Mucosa of rectum (tissue), 2 donors: Measurements from ENCODE around the gene SHOC1.

Source experiments
- H3K27ac ChIP-seq, 2 donors: one replicate each; pipeline ENCODE4 v1.7.0; 2013; ENCODE audit warnings: inconsistent platforms in 2 of 2, low read depth in 2 of 2, low read length in 2 of 2
- H3K27me3 ChIP-seq, 2 donors: one replicate each; pipeline ENCODE4 v1.7.0; 2013; ENCODE audit warnings: low read length in 2 of 2; ENCODE audit not compliant: control insufficient read depth in 2 of 2, insufficient read depth in 2 of 2
- H3K36me3 ChIP-seq, 2 donors: one replicate each; pipeline ENCODE4 v1.7.0; 2013; ENCODE audit warnings: low read length in 2 of 2; ENCODE audit not compliant: control insufficient read depth in 2 of 2, insufficient read depth in 2 of 2
- H3K4me1 ChIP-seq, 2 donors: one replicate each; pipeline ENCODE4 v1.7.0; 2013; ENCODE audit warnings: low read length in 2 of 2, mild to moderate bottlenecking in 1 of 2; ENCODE audit not compliant: control insufficient read depth in 2 of 2, insufficient read depth in 2 of 2
- H3K4me3 ChIP-seq, 2 donors: one replicate each; pipeline ENCODE4 v1.7.0; 2013; ENCODE audit warnings: low read length in 2 of 2
- H3K9ac ChIP-seq, 2 donors: one replicate each; pipeline ENCODE4 v1.7.0; 2013; ENCODE audit warnings: low read length in 2 of 2, low read depth in 1 of 2, mild to moderate bottlenecking in 1 of 2
- H3K9me3 ChIP-seq, 2 donors: one replicate each; pipeline ENCODE4 v1.7.0; 2013; ENCODE audit warnings: low read length in 2 of 2; ENCODE audit not compliant: control insufficient read depth in 2 of 2
- donor health status: healthy.
- donor health status: Normal muscosa, but diverticular disease.

Gene SHOC1

DNA sequence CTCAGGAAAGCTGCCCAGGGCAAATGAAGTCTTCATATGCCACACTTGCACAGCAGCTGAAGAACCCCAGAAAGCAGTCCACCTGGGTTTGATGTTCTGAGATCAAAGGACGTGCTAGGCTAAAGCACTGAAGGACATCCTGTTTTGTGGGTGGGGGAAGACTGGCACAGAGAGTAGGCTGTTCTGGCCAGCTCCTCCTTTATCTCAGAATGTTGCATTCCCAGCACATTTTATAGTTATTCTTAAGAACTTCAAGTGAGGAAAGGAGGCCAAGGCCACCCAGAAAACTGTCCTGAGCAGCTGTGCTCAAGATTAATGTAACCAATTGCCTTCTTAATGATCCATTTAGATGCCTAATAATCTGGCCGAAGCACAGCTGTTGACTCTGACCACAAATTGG, 10.9 kb downstream of the SHOC1 start:
- no peak overlapping the region for H3K4me3 ChIP-seq
- H3K27ac ChIP-seq: no peak overlapping the region
- H3K4me1 ChIP-seq: no peaks in the 10 kb centered on the region
- H3K9me3 ChIP-seq: no peaks in the 10 kb centered on the region
- H3K36me3 ChIP-seq: no peaks in the 10 kb centered on the region
- no peak overlapping the region for H3K9ac ChIP-seq
- H3K27me3 ChIP-seq: no peaks in the 10 kb centered on the region

DNA sequence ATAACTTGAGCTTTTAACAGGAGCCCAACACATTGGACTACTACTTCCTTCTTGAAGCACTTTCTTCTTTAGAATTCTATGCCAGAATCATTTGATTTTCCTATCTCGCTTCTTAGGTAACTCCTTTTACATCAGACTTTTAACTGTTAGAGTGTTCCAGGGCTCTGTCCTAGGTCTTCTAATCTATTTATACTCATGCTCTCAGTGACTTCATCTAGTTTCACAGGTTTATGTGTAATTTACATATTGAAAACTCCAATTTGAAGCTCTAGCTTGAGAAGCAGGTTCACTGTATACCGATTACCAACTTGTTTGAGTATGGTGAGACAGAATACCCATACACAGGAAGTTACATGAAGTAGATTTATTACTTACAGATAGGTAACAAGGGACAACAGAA, 11.3 kb downstream of the SHOC1 start:
- no peaks in the 10 kb centered on the region for H3K36me3 ChIP-seq
- H3K27ac ChIP-seq: no peak overlapping the region

DNA sequence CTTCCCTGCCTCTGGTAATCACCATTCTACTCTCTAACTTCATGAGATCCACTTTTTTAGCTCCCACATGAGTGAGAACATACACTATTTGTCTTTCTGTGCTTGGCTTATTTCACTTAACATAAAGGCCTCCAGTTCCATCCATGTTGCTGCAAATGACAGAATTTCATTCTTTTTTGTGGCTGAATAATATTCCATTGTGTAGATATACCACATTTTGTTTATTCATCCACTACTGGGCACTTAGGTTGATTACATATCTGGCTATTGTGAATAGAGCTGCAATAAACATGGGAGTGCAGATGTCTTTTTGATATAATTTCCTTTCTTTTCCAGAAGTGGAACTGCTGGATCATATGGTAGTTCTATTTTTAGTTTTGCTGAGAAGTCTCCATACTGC, 28.7 kb downstream of the SHOC1 start:
- H3K9ac ChIP-seq: no peak overlapping the region
- H3K9me3 ChIP-seq: peaks cover 0 to 2% of the 10 kb centered on the region in 2 donors
- no peak overlapping the region for H3K4me3 ChIP-seq
- no peaks in the 10 kb centered on the region for H3K36me3 ChIP-seq
- H3K4me1 ChIP-seq: no peaks in the 10 kb centered on the region
- no peaks in the 10 kb centered on the region for H3K27me3 ChIP-seq
- H3K27ac ChIP-seq: no peak overlapping the region

More for the DNA sequence above, 11.3 kb downstream of the SHOC1 start:
- Histone ChIP-seq H3K9me3 (no peaks in the 10 kb centered on the region), H3K27me3 (no peaks in the 10 kb centered on the region), H3K4me3 (no peak overlapping the region), H3K4me1 (no peaks in the 10 kb centered on the region), H3K9ac (no peak overlapping the region)

DNA sequence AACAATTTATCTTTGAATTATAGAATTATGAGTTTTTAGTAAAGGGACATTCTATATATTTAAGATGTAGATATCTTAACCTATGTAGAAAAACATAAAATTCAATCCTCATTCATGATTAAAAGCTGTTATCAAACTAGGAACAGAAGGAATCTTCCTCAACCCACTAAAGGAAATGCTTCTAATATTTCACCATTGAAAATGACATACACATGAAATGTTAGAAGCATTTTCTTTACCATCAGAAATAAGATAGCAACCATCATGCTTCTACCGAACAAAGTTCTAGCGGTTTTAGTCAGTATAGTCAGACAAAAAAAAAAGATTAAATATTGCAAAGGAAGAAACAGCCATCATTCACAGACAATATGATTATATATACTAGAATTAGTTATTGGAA, 32.2 kb downstream of the SHOC1 start:
- H3K36me3 ChIP-seq: no peaks in the 10 kb centered on the region
- no peaks in the 10 kb centered on the region for H3K4me1 ChIP-seq
- H3K27me3 ChIP-seq: no peaks in the 10 kb centered on the region
- H3K9me3 ChIP-seq: peaks cover 0 to 2% of the 10 kb centered on the region in 2 donors
- no peak overlapping the region for H3K4me3 ChIP-seq
- no peak overlapping the region for H3K27ac ChIP-seq
- no peak overlapping the region for H3K9ac ChIP-seq

DNA sequence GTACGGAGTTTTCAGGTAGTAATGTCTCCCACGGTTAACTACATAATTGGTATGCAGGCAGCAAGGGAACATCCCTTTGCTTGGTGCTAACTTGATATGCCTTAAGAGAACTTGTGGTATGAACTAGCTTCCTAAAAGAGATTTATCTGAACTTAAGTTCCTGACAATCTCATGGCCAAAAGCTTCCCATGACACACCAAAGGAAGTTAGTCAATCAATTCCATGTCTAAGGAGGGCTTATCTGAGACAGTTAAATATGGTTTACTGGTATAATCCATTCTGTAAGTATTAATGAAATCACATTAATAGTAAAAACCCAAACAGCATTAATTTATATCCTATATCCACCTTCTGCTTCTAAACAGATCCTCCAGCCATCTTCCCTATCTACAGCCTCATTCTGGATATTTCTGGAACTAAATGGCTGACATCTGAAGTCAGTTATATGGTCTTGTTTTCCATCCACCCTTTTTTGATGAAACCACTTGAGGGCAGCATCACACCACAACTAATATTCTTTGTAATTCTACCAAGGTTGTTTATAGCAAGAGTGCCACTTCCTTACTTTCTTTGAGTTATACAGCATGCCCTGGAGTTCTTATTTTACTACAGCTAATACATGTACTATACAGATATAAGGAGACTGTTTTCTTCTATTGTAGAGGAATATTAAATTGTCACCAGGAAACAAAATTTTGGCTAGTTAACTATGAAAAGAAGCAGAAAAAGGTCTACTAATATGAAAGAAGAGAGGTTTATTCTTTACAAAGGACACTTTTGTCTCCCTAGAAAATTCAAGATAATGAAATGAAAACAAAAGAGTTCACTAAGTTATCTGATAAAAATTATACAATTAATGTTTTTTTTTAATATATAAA, 34.7 kb downstream of the SHOC1 start:
- H3K27ac ChIP-seq: no peak overlapping the region
- no peaks in the 10 kb centered on the region for H3K36me3 ChIP-seq
- H3K4me1 ChIP-seq: no peaks in the 10 kb centered on the region
- H3K27me3 ChIP-seq: no peaks in the 10 kb centered on the region
- H3K9me3 ChIP-seq: no peaks in the 10 kb centered on the region
- no peak overlapping the region for H3K4me3 ChIP-seq
- H3K9ac ChIP-seq: no peak overlapping the region

DNA sequence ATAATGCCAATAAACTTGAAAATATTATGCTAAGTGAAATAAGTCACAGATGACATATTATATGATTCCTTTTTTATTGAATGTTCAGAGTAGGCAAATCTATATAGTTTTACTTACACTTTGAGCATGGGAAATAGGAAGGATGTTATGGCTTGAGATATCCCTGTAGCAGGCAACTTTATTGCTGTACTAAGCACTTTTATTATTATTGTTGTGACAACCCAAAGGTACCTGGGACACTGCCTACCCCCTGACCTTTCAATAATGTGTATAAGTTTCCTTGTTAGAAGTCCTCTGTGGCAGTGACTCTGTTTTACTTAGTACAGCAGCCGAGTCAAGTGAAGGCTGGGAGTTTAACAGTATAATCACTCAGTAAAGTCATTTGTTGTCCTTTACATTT, 39.9 kb downstream of the SHOC1 start:
- H3K36me3 ChIP-seq: no peaks in the 10 kb centered on the region
- H3K9me3 ChIP-seq: peaks cover 0 to 5% of the 10 kb centered on the region in 2 donors
- no peak overlapping the region for H3K27ac ChIP-seq
- H3K27me3 ChIP-seq: no peaks in the 10 kb centered on the region
- no peak overlapping the region for H3K9ac ChIP-seq
- no peaks in the 10 kb centered on the region for H3K4me1 ChIP-seq
- H3K4me3 ChIP-seq: no peak overlapping the region

DNA sequence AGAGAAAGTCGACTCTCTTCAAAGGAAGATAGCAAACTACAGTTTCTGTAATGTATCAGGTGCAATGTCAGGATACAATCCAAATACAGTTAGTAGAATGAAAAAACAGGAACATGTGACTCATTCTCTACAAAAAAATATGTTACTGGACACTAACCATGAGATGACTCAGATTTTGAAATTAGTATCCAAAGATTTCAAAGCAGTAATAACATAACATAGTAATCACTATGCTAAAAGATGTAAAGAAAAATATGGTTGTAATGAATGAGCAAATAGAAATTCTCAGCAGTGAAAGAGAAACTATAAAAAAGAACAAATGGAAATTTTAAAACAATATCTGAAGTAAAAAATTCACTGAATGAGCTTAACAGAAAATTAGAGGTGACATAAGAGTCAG, 42.3 kb downstream of the SHOC1 start:
- Histone ChIP-seq H3K9me3 (peaks cover 0 to 5% of the 10 kb centered on the region in 2 donors), H3K27me3 (no peaks in the 10 kb centered on the region), H3K36me3 (no peaks in the 10 kb centered on the region), H3K27ac (no peak overlapping the region), H3K4me3 (no peak overlapping the region), H3K4me1 (no peaks in the 10 kb centered on the region), H3K9ac (no peak overlapping the region)
